Right cardiac atrium (tissue), 5 donors: ENCODE measurements around the gene EMILIN1. TPM values are rescaled to one million over a fixed set of nuclear protein-coding genes. Genes with fewer than 3 reads are reported as not detected.

Experiments
- ATAC-seq, 2 donors: fragments of 200-7000 bp; cut with Tn5 transposase; one replicate each; pipeline versions ENCODE4 v1.8.0 to v1.9.1; 2020; ENCODE audit warnings: moderate library complexity in 2 of 2, mild to moderate bottlenecking in 1 of 2
- DNase-seq, 3 donors: peaks; one replicate each; pipeline ENCODE4 v3.0.0-alpha.2; 2020
- H3K27ac ChIP-seq: one replicate; pipeline ENCODE4 v1.5.1; 2013; ENCODE audit warnings: mild to moderate bottlenecking, low read length, control low read depth, moderate library complexity
- H3K27me3 ChIP-seq: one replicate; pipeline ENCODE4 v1.6.1; 2013; ENCODE audit not compliant: control insufficient read depth, insufficient read depth
- H3K4me1 ChIP-seq: one replicate; pipeline ENCODE4 v1.6.1; 2013; ENCODE audit warnings: low read length; ENCODE audit not compliant: control insufficient read depth, insufficient read depth
- H3K4me3 ChIP-seq: one replicate; pipeline ENCODE4 v1.5.1; 2013; ENCODE audit warnings: low read length, control low read depth
- H3K9me3 ChIP-seq: one replicate; pipeline ENCODE4 v1.6.1; 2013; ENCODE audit warnings: low read length; ENCODE audit not compliant: control insufficient read depth
- WGBS: extraction: QIAGEN DNeasy Blood & Tissue Kit; methylation state at CpG from one replicate; pipeline ENCODE4 v1.1.7; 2013; 5-methylcytosine and 5-hydroxymethylcytosine counted together
- intact Hi-C, 4 donors: fragments of 100-400 bp; cut with DNase I; formaldehyde crosslinking; loops; one replicate each; pipeline versions ENCODE4 v1.11.0 to v1.14.0; 2022 to 2023
- polyA plus RNA-seq: library from polyadenylated mRNA; stranded (reverse); fragments of 200-250 nt; gene quantifications from one replicate; pipeline ENCODE4 v1.2.3, GENCODE V29; 2013
- total RNA-seq, 4 donors: library from RNA; stranded (reverse); fragmentation: NEBNext Ultra II Directional; extraction: Animal tissue kit (Norgen Biotek cat#: 25700); gene quantifications; one replicate each; pipeline ENCODE4 v1.2.1, GENCODE V29; 2021
- donor health status: healthy with polysubstance abuse.
- donor health status: DM: no; HTN: yes; CAD: no.
- donor health status: DM: no; HTN: no; CAD: no.
- donor health status: DM: no; HTN: yes; CAD: no; lungs with severe emphysema.
- donor health status: DM: yes; HTN: yes; CAD: no.

The EMILIN1 gene
- total and polyA plus RNA-seq, 5 donors: 24.3 to 44.2 (median 34.6) TPM

DNA sequence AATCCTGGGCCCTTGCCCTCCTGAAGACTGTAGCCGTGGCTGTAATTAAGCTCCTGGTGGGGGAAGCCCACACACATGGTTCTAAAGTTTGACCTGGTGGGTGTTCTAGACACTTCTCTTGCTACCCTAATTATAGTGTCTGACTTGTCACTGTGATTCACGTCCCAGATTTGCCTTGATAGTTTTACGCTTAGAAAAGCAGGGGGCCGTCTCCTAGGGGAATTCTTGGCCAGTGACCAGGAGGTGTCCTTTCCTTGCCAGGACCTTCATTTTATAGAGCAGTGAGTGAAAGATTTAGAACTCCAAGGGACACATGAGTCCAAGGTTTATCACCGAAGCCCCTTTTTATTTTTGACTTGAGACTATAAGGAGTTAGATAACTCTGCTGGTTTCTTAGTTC lies 36.7 kb upstream of the EMILIN1 start:
- no peak for DNase-seq
- no peaks in the 10 kb centered on the region for H3K27me3 ChIP-seq
- H3K27ac ChIP-seq: no peak overlapping the region
- intact Hi-C loops: no loop called here
- H3K4me3 ChIP-seq: no peak overlapping the region
- no peak for ATAC-seq
- H3K9me3 ChIP-seq: no peaks in the 10 kb centered on the region
- H3K4me1 ChIP-seq: no peaks in the 10 kb centered on the region
- WGBS: 31% methylated on average over 5 of the region's 5 CpGs

DNA sequence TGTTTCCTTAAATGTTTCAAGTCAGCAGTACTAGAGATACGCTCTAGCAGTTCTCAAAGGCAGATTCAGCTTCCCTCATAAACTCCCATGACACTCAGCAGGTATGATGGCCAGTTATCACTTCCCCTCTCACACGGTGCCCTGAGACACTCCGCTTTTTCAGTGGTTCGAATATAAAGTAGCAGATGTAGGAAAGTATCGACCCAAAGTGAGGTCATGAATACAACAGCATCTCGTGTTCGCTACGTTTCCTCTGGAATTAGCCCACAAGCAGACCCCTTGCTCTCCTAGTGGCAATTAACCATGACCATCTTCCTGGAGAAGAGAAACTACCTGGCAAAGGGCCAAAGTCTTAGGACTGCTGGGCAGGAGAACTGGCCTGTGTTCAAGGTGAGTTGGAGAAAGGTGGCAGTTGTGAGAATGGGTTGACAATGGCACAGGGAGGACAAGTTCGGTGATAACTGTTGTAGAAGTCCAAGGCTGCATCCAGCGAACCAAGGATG lies 36.2 kb upstream of the EMILIN1 start:
- no peak overlapping the region for H3K27ac ChIP-seq
- no peaks in the 10 kb centered on the region for H3K9me3 ChIP-seq
- 68% methylated on average over 10 of the region's 10 CpGs for WGBS
- ATAC-seq (no peak), DNase-seq (no peak)
- intact Hi-C loops: no loop called here
- H3K4me3 ChIP-seq: no peak overlapping the region
- H3K4me1 ChIP-seq: no peaks in the 10 kb centered on the region
- no peaks in the 10 kb centered on the region for H3K27me3 ChIP-seq

DNA sequence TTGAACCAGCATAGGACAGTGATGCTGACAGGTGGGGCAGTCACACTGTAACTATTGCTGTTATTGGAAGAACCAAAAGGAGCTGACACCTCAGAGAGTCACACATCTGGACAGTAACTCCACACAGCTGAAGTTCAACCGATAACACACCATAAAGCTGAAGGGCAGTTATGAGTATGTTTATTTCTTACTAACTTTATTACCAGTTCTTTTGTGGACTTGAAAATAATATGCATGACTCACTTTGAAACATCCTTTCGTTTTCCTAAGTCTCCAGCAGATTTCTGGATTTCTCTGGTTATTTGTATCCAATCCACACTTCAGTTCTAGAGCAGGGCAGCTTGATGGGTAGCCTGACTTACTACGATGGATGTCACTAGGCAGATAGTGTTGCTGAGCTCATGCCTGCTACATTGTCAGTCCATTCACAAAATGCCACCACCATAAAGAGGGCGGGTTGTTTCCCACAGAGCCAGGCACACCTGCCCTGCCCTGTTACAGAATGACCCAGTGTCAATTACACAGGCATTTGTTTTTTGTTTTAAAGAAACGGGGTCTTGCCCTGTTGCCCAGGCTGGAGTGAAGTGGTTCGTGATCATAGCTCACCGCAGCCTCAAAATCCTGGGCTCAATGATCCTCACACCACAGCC lies 35.3 kb upstream of the EMILIN1 start:
- Histone ChIP-seq H3K27ac (no peak overlapping the region), H3K4me1 (no peaks in the 10 kb centered on the region), H3K4me3 (no peak overlapping the region), H3K9me3 (no peaks in the 10 kb centered on the region), H3K27me3 (no peaks in the 10 kb centered on the region)
- DNase-seq (no peak), ATAC-seq (no peak)
- WGBS: 86% methylated on average over 7 of the region's 7 CpGs
- intact Hi-C loops: no loop called here

DNA sequence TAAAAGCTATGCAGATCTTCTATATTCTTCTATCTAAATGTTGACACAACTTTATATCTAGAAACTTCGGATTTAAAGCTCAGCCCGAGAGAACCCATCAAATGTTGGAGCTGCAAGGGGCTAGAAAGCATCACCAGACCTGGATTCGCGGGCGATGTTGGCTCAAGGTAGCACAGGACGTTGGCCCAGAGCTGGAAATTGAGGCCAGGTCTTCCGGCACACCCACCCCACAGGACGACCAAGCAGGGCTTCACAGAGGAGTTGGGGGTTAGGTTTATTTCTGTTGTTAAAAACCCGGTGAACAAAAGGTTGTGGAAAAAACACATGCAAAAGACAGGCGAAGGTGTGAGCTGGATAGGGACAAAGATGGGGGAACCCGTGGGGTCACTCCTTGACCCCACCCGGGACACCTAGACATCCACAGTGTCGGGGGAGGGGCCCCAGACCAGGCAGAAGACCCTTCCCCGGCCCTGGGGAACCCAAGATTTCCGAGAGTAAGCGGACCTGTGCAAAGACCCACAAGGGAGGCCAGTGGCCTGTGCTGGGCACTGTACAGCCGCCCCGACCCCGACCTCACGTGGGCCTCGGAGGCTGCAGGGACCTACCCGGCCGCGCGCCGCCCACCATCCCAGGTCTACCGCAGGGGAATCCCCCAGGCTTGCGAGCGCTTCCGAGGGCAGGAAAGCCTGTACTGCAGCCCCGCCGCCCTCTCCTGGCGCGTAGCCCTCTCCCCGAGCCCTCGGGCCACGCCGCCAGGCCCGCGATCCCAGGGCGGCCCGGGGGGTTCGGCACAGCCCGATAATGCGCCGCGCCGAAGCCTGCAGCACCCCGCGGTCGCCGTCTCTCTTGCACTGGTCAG lies 28.8 kb upstream of the EMILIN1 start:
- DNase-seq: peak; percentile 51 to 81 (median 81)
- no peaks in the 10 kb centered on the region for H3K27me3 ChIP-seq

DNA sequence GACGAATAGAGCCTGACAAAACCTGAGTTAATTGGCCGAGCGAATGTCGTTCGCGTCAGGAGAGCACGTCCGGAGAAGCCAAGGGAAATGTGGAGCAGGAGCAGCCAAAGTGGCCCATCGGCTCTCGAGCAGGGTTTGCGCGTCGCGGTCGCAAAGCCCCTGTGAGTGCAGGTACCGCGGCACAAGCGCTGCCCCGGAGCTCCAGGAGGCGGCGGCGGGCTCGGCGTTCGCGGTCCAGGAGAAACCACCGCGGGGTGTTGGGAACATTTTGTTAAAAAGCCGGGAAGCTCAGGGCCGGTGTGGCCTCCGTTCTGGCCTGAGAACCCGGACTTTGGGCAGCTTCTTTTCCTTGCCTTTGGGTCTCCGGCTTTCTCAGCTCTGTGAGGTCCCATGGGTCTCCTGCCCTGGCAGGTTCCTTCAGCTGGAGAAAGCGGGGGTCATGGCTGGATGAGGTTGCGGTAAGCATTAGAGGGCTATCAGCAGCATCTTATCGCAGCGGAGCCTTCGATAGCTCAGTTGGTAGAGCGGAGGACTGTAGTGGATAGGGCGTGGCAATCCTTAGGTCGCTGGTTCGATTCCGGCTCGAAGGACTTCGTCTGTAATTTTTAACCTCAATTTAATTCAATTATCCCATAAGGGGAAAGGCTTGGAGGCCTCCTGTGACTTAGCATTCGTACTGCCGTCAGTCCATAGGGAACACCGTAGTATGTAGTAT lies 28.0 kb upstream of the EMILIN1 start:
- no peaks in the 10 kb centered on the region for H3K4me1 ChIP-seq
- no peaks in the 10 kb centered on the region for H3K9me3 ChIP-seq
- intact Hi-C loops: loop anchor here in 1 of 4 donors (5.0 kb wide), 1 partner anchor 37 kb away; the partner anchor contains the start of gene KHK
- H3K27ac ChIP-seq: peak overlapping the region; percentile 87
- DNase-seq (peak; percentile 80 to 94 (median 93)), ATAC-seq (peak; percentile 87 to 90)
- H3K4me3 ChIP-seq: peak overlapping the region; percentile 80
- H3K27me3 ChIP-seq: no peaks in the 10 kb centered on the region
- WGBS: under 1% methylated on average over 48 of the region's 48 CpGs

More for the DNA sequence above, 28.8 kb upstream of the EMILIN1 start:
- Histone ChIP-seq H3K27ac (peak overlapping the region; percentile 78), H3K4me3 (peak overlapping the region; percentile 80), H3K4me1 (no peaks in the 10 kb centered on the region), H3K9me3 (no peaks in the 10 kb centered on the region)
- peak; percentile 20 to 30 for ATAC-seq
- WGBS: 9% methylated on average over 52 of the region's 52 CpGs
- intact Hi-C loops: loop anchor here in 1 of 4 donors (5.0 kb wide), 1 partner anchor 38 kb away; the partner anchor contains the start of gene KHK

DNA sequence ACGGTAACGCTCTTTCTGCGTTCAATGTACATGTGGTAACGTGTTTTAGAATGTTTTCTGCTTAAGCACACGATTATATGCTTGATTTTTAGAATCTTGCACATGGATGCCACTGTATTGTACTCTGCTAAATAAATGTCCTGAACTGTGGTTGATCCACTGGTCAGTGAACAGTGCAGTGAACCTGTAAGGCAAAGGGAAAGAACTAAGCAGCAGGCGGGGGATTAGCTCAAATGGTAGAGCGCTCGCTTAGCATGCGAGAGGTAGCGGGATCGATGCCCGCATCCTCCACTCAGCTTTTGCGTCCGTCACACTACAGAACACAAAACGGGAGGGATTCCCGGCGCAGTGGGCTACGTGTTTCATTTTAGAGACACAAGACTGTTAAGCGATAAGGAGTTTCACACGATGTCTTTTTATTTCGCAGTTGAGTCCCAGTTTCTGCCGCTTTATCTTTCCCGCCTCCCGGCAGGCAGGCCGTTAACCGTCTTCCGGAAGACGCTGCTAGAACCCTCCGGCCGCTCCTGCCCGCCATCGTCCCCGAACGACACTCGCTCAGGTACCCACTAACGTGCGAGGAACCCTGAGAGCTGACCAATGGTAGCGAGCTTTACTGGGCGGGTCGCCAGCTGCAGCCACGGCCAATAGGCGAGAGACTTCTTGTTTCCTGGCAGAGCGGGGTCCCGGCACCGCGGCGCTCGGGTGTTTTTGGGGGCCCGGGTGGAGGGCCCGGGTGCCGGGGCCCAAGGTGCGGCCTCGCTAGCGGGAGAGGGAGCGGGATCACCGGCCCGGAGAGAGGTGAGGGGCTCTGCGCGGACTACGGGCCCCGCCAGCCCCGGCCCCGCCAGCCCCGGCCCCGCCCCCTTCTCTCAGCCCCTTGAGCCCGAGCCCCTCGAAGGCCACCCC lies 27.2 kb upstream of the EMILIN1 start, which contains the start of gene AGBL5:
AGBL5 (plus strand) TSS at position 673 of the 906 bp plus-strand sequence. CDS start 1,291 bp downstream, outside the sequence.
- H3K27ac ChIP-seq: peak within 1 kb of the TSS; percentile 87
- ATAC-seq (peak; percentile 88 to 90), DNase-seq (peak; percentile 95 to 98 (median 98))
- H3K27me3 ChIP-seq: no peaks in the 10 kb centered on the region
- no peaks in the 10 kb centered on the region for H3K9me3 ChIP-seq
- H3K4me3 ChIP-seq: peak within 1 kb of the TSS; percentile 80
- under 1% methylated on average over 67 of the region's 67 CpGs for WGBS
- H3K4me1 ChIP-seq: no peaks in the 10 kb centered on the region
- intact Hi-C loops: loop anchor here in 1 of 4 donors (5.0 kb wide), 1 partner anchor 36 kb away; the partner anchor contains the start of gene KHK

DNA sequence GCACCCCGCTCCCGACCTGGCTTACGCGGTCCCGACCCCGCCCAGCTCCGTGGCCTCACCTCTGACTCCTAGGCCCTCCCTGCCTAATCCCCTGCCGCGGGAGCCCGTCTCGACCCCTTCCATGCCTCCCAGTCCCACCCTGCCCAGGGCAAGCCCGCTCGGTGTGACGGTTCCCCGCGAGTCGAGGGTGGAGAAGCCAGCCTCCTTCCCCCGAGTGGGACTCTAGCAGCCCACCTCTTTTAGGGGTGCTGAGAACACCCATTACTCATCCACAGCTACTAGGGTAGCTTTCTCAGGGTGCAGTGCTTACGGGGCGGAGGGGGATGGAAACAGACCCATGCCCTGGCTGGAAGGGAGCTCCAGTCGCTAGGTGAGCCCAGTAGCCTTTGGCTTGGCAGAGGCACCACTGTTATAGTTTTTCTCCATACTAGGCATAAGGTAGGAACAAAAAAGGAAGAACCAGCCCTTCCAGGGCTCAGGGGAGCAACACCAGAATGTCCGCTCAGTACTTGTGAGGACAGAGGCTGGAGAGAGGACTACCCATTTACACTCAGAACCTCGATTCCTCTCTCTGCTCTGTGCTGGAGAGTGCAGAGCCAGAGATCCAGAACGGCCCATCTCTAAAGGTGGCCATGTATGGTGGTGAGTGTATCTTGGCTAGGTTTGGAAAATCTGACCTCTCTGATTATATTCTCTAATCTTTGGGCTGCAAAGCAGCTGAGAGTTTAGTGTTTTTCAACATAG lies 26.3 kb upstream of the EMILIN1 start:
- H3K4me1 ChIP-seq: no peaks in the 10 kb centered on the region
- intact Hi-C loops: loop anchor here in 1 of 4 donors (5.0 kb wide), 1 partner anchor 35 kb away; the partner anchor contains the start of gene KHK
- ATAC-seq (no peak), DNase-seq (peak in 2 of 3 donors; percentile 63 to 84)
- H3K27me3 ChIP-seq: no peaks in the 10 kb centered on the region
- no peaks in the 10 kb centered on the region for H3K9me3 ChIP-seq
- peak overlapping the region; percentile 40 for H3K27ac ChIP-seq
- WGBS: 4% methylated on average over 24 of the region's 24 CpGs
- peak overlapping the region; percentile 80 for H3K4me3 ChIP-seq

DNA sequence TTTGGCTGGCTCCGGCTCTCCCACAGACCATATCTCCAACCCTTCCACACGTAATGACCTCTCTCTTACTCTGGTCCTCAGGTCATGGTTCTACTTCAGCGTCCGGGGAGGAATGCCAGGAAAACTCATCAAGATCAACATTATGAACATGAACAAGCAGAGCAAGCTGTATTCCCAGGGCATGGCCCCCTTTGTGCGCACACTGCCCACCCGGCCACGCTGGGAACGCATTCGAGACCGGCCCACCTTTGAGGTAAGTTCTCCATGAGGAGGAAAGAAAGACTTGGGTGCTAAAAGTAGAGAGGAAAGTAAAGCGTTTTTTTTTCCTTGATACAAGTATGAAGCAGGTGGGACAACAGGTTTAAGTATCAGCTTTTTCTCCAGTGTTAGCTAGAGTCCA lies 25.1 kb upstream of the EMILIN1 start:
- no peaks in the 10 kb centered on the region for H3K4me1 ChIP-seq
- no peak overlapping the region for H3K27ac ChIP-seq
- intact Hi-C loops: loop anchor here in 1 of 4 donors (5.0 kb wide), 1 partner anchor 34 kb away; the partner anchor contains the start of gene KHK
- no peaks in the 10 kb centered on the region for H3K27me3 ChIP-seq
- no peaks in the 10 kb centered on the region for H3K9me3 ChIP-seq
- no peak overlapping the region for H3K4me3 ChIP-seq
- DNase-seq (no peak), ATAC-seq (no peak)
- WGBS: 85% methylated on average over 11 of the region's 11 CpGs

DNA sequence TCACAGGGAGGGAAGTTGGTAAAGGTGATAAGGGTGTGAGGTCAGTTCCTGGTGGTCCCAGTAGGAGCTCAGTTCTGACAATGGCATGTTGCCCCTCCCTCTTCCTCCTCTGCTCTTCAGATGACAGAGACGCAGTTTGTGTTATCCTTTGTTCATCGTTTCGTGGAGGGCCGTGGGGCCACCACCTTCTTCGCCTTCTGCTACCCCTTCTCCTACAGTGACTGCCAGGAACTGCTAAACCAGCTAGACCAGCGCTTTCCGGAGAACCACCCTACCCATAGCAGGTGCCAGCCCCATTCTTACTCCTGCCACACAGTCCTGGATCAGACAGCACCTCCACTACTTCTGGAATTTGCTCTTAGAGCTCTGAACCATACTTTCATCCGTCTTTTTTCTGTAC lies 24.6 kb upstream of the EMILIN1 start:
- H3K27me3 ChIP-seq: no peaks in the 10 kb centered on the region
- no peak overlapping the region for H3K4me3 ChIP-seq
- intact Hi-C loops: loop anchor here in 1 of 4 donors (5.0 kb wide), 1 partner anchor 34 kb away; the partner anchor contains the start of gene KHK
- WGBS: 77% methylated on average over 8 of the region's 8 CpGs
- H3K4me1 ChIP-seq: no peaks in the 10 kb centered on the region
- DNase-seq (no peak), ATAC-seq (no peak)
- H3K9me3 ChIP-seq: no peaks in the 10 kb centered on the region
- no peak overlapping the region for H3K27ac ChIP-seq
